H7 (cell line): Measurements from ENCODE around the gene RPL13. TPM values are rescaled to one million over a fixed set of nuclear protein-coding genes. Genes with fewer than 3 reads are reported as not detected.
"Not testable (repeated sequence)": the region's sequence is repeated elsewhere in the genome, so short reads cannot be mapped to it uniquely, and the experiment has no call there.

Experiments
- DNase-seq: peaks from one replicate; pipeline ENCODE4 v3.0.0; 2012
- H3K27me3 ChIP-seq: 2 replicates; pipeline ENCODE4 v1.6.0; 2011; ENCODE audit warnings: mild to moderate bottlenecking, low read length; ENCODE audit not compliant: control insufficient read depth, insufficient read depth
- H3K36me3 ChIP-seq: replicated peaks from 2 replicates; pipeline ENCODE4 v1.5.1; 2011; ENCODE audit warnings: low read length; ENCODE audit not compliant: control insufficient read depth, insufficient read depth
- H3K4me3 ChIP-seq: 2 replicates; pipeline ENCODE4 v1.5.1; 2011; ENCODE audit warnings: low read depth, mild to moderate bottlenecking, control low read depth, low read length, moderate library complexity; ENCODE audit not compliant: insufficient read depth
- total RNA-seq: library from RNA; depleted of rRNA; stranded (reverse); fragments of >200 nt; shearing (Covaris generic); gene quantifications from 2 replicates; pipeline ENCODE4 v1.2.3, GENCODE V29; 2014

Gene RPL13
- total RNA-seq, 1 experiment from 2014 or later: 6,334 TPM

- Histone ChIP-seq H3K36me3 (peaks cover 29% of the 10 kb centered on the region), H3K4me3 (no peak overlapping the region), H3K27me3 (no peaks in the 10 kb centered on the region; the same call in 1 of the 2 replicates)
- no peak for DNase-seq
Measured at GRCh38 chr16:89564476-89565255, 4.2 kb downstream of the RPL13 start.

- Histone ChIP-seq H3K4me3 (peak overlapping the region; percentile 48), H3K36me3 (peaks cover 29% of the 10 kb centered on the region), H3K27me3 (no peaks in the 10 kb centered on the region; the same call in 1 of the 2 replicates)
- peak; percentile 90 for DNase-seq
Measured at GRCh38 chr16:89565256-89565505, 4.7 kb downstream of the RPL13 start.

- H3K36me3 ChIP-seq: peaks cover 29% of the 10 kb centered on the region
- H3K27me3 ChIP-seq: no peaks in the 10 kb centered on the region; the same call in 1 of the 2 replicates
- DNase-seq: peak; percentile 89
- peak overlapping the region; percentile 48 for H3K4me3 ChIP-seq
Measured at GRCh38 chr16:89565506-89566372, 5.3 kb downstream of the RPL13 start.

GRCh38 chr16:89567656-89568594 is 7.4 kb downstream of the RPL13 start:
- Histone ChIP-seq H3K4me3 (no peak overlapping the region), H3K36me3 (peaks cover 11% of the 10 kb centered on the region), H3K27me3 (no peaks in the 10 kb centered on the region; the same call in 1 of the 2 replicates)
- no peak for DNase-seq

GRCh38 chr16:89569506-89570341 is 9.2 kb downstream of the RPL13 start:
- Histone ChIP-seq H3K36me3 (no peaks in the 10 kb centered on the region), H3K27me3 (peaks cover 5% of the 10 kb centered on the region; the same call in 1 of the 2 replicates), H3K4me3 (no peak overlapping the region)
- DNase-seq: no peak

- Histone ChIP-seq H3K36me3 (no peaks in the 10 kb centered on the region), H3K4me3 (no peak overlapping the region), H3K27me3 (peaks cover 12% of the 10 kb centered on the region)
- DNase-seq: no peak
Measured at GRCh38 chr16:89570342-89570923, 10.0 kb downstream of the RPL13 start.

GRCh38 chr16:89570983-89571598 is 10.6 kb downstream of the RPL13 start:
- H3K36me3 ChIP-seq, H3K4me3 ChIP-seq, DNase-seq: not testable (repeated sequence)
- peaks cover 16% of the 10 kb centered on the region for H3K27me3 ChIP-seq

GRCh38 chr16:89571636-89572035 is 11.2 kb downstream of the RPL13 start:
- Histone ChIP-seq H3K4me3 (no peak overlapping the region), H3K27me3 (peaks cover 22% of the 10 kb centered on the region), H3K36me3 (no peaks in the 10 kb centered on the region)
- no peak for DNase-seq

- no peak for DNase-seq
- no peak overlapping the region for H3K4me3 ChIP-seq
- no peaks in the 10 kb centered on the region for H3K36me3 ChIP-seq
- peaks cover 26% of the 10 kb centered on the region for H3K27me3 ChIP-seq
Measured at GRCh38 chr16:89572073-89572484, 11.6 kb downstream of the RPL13 start.

GRCh38 chr16:89572485-89573205 is 12.2 kb downstream of the RPL13 start:
- H3K27me3 ChIP-seq: peaks cover 30% of the 10 kb centered on the region
- no peaks in the 10 kb centered on the region for H3K36me3 ChIP-seq
- DNase-seq: no peak
- no peak overlapping the region for H3K4me3 ChIP-seq

GRCh38 chr16:89573826-89574680 is 13.6 kb downstream of the RPL13 start:
- no peak for DNase-seq
- H3K27me3 ChIP-seq: peaks cover 30% of the 10 kb centered on the region
- H3K4me3 ChIP-seq: peak overlapping the region; percentile 61
- H3K36me3 ChIP-seq: no peaks in the 10 kb centered on the region; the same call in 1 of the 2 replicates
